Right cardiac atrium (tissue), 5 donors: ENCODE measurements around the gene LSM10. TPM values are rescaled to one million over a fixed set of nuclear protein-coding genes. Genes with fewer than 3 reads are reported as not detected.

Source experiments
- ATAC-seq, 2 donors: fragments of 200-7000 bp; cut with Tn5 transposase; one replicate each; pipeline versions ENCODE4 v1.8.0 to v1.9.1; 2020; ENCODE audit warnings: moderate library complexity in 2 of 2, mild to moderate bottlenecking in 1 of 2
- DNase-seq, 3 donors: peaks; one replicate each; pipeline ENCODE4 v3.0.0-alpha.2; 2020
- H3K27ac ChIP-seq: one replicate; pipeline ENCODE4 v1.5.1; 2013; ENCODE audit warnings: mild to moderate bottlenecking, low read length, control low read depth, moderate library complexity
- H3K27me3 ChIP-seq: one replicate; pipeline ENCODE4 v1.6.1; 2013; ENCODE audit not compliant: control insufficient read depth, insufficient read depth
- H3K4me1 ChIP-seq: one replicate; pipeline ENCODE4 v1.6.1; 2013; ENCODE audit warnings: low read length; ENCODE audit not compliant: control insufficient read depth, insufficient read depth
- H3K4me3 ChIP-seq: one replicate; pipeline ENCODE4 v1.5.1; 2013; ENCODE audit warnings: low read length, control low read depth
- H3K9me3 ChIP-seq: one replicate; pipeline ENCODE4 v1.6.1; 2013; ENCODE audit warnings: low read length; ENCODE audit not compliant: control insufficient read depth
- WGBS: extraction: QIAGEN DNeasy Blood & Tissue Kit; methylation state at CpG from one replicate; pipeline ENCODE4 v1.1.7; 2013; 5-methylcytosine and 5-hydroxymethylcytosine counted together
- intact Hi-C, 4 donors: fragments of 100-400 bp; cut with DNase I; formaldehyde crosslinking; loops; one replicate each; pipeline versions ENCODE4 v1.11.0 to v1.14.0; 2022 to 2023
- polyA plus RNA-seq: library from polyadenylated mRNA; stranded (reverse); fragments of 200-250 nt; gene quantifications from one replicate; pipeline ENCODE4 v1.2.3, GENCODE V29; 2013
- total RNA-seq, 4 donors: library from RNA; stranded (reverse); fragmentation: NEBNext Ultra II Directional; extraction: Animal tissue kit (Norgen Biotek cat#: 25700); gene quantifications; one replicate each; pipeline ENCODE4 v1.2.1, GENCODE V29; 2021
- donor health status: healthy with polysubstance abuse.
- donor health status: DM: no; HTN: yes; CAD: no.
- donor health status: DM: no; HTN: no; CAD: no.
- donor health status: DM: no; HTN: yes; CAD: no; lungs with severe emphysema.
- donor health status: DM: yes; HTN: yes; CAD: no.

The LSM10 gene
- total and polyA plus RNA-seq, 5 donors: 70.9 to 121 (median 75.7) TPM

DNA sequence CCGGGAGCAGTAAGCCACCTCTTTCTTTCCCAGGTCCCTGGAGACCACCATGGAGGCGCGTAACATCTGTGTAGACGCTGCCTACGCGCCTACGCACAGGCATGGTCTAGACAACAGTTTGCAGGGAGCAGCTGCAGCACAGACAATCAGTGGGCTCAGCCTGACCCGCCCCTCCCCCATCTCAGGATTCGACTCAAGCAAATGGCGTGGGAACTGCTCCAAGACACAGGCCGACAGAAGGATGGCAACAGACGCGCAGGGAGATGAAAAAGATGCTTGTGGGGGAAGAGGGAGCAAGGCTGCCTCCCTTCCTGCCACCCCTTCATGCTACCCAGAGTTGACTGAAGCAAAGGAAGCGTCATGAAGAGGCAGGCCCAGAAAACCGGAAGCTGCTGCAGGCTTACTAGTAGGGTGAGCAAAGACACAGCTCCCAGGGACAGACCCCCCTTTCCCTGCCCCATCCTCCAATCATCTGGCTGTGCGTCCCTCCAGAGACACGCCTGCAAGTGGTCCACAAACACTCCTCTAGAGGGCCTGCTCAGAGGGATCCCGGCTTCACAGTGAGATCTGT, 31.5 kb downstream of the LSM10 start:
- H3K27me3 ChIP-seq: no peaks in the 10 kb centered on the region
- peaks cover 7% of the 10 kb centered on the region for H3K4me1 ChIP-seq
- intact Hi-C loops: no loop called here
- ATAC-seq (peak; percentile 30 to 57), DNase-seq (peak in 2 of 3 donors; percentile 74 to 80)
- WGBS: 33% methylated on average over 18 of the region's 18 CpGs
- peak overlapping the region; percentile 22 for H3K27ac ChIP-seq
- H3K9me3 ChIP-seq: no peaks in the 10 kb centered on the region
- no peak overlapping the region for H3K4me3 ChIP-seq

DNA sequence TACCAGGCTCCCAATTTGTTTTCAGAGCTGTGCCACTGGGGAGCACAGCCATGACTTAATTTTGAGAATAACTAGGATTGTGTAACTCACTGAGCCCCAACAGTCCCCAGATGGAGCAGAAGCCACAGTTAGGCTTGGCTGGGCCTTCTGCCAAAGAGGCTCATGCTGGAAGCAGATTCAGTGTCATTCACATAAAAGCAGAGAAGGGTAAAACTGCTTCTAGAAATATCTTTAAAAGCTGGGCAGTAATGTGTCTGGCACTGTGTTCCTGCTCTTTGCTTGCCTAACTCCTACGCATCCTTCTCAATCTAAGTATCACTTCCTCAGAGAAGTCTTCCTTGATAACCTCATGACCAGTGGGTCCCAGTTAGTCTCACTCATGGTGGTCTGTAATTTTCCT, 32.3 kb downstream of the LSM10 start:
- ATAC-seq (peak; percentile 28 to 68), DNase-seq (peak; percentile 77 to 91 (median 85))
- 59% methylated on average over 1 of the region's 1 CpG for WGBS
- H3K9me3 ChIP-seq: no peaks in the 10 kb centered on the region
- intact Hi-C loops: no loop called here
- H3K4me3 ChIP-seq: no peak overlapping the region
- no peak overlapping the region for H3K27ac ChIP-seq
- no peaks in the 10 kb centered on the region for H3K27me3 ChIP-seq
- peaks cover 7% of the 10 kb centered on the region for H3K4me1 ChIP-seq

DNA sequence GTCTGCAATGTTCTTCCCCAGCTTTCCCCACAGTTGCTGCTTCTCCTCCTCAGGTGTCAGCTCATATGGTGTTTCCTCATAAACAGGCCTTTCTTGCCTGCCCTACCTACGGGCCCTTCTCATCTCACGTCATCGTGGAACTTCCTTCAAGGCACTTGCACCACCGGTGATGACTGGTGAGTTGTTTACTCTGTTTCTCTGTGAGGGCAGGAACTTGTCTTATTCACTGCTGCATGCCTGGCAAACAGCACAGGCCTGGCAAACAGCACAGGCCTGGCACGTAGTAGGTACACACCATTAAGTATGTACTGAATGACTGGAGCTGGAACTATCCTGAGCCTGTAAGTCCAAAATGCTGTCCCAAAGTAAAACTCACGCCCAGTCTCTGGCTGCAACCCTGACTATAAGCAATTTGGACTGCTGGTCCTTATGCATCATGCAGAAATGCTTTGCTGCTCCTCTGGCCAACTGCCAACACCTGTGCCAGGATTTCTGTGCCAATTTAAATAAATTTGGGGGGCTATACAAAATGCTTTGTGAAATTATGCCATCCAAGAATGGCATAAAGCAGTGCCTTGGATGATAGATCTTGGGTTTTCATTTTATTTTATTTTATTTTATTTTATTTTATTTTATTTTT, 37.7 kb downstream of the LSM10 start:
- Histone ChIP-seq H3K4me3 (no peak overlapping the region), H3K4me1 (no peaks in the 10 kb centered on the region), H3K27me3 (no peaks in the 10 kb centered on the region), H3K9me3 (no peaks in the 10 kb centered on the region), H3K27ac (no peak overlapping the region)
- DNase-seq (peak in 1 of 3 donors; percentile 24), ATAC-seq (no peak)
- intact Hi-C loops: no loop called here
- 81% methylated on average over 6 of the region's 6 CpGs for WGBS

DNA sequence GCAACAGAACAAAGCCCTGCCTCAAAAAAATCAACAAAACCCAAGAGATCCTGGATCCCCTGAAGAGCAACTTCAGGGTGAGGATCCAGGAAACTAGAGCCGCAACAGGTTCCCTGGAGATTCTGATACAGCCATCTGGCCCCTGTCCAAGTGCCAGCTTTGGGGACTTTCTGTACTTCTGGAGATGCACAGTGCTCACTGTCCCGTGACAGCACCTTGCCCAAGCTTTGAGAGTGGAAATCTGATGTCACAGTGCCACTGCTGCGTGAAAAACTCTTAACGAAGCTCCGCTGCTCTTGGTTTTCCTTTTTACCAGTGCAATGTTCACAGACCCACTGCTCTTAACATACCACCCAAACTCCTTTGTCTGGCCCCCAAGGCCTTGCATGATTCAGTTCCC, 38.3 kb downstream of the LSM10 start:
- Histone ChIP-seq H3K27me3 (no peaks in the 10 kb centered on the region), H3K27ac (no peak overlapping the region), H3K4me1 (no peaks in the 10 kb centered on the region), H3K9me3 (no peaks in the 10 kb centered on the region), H3K4me3 (no peak overlapping the region)
- DNase-seq (peak in 2 of 3 donors; percentile 3 to 39), ATAC-seq (no peak)
- intact Hi-C loops: no loop called here
- 90% methylated on average over 5 of the region's 5 CpGs for WGBS

DNA sequence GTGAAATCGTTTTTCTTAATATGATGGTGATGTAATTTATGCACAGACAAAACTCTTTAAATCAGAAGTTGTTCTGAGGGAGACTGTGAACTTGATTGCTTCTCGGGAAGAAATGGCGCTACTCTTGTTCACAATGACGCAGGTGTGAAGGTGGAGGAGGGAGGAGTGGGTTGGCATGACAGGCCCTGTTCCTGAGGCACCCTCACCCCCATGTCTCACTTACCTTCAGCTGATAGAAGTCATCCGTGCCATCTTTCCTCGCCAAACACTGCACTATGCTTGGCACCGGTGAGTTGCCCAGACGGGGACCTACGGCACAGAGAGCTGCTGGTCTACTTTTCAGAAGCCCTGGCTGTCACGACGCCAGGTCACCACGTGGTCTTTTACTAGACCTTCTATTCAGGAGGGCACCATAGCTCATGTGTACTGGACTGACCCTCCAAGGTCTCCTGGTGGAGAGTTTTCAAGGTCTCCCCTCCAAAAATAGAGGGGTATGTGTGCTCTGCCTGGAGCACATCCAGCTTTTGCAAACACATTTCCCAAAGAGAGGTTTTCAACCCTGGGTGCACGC, 39.1 kb downstream of the LSM10 start:
- no peak for ATAC-seq

DNA sequence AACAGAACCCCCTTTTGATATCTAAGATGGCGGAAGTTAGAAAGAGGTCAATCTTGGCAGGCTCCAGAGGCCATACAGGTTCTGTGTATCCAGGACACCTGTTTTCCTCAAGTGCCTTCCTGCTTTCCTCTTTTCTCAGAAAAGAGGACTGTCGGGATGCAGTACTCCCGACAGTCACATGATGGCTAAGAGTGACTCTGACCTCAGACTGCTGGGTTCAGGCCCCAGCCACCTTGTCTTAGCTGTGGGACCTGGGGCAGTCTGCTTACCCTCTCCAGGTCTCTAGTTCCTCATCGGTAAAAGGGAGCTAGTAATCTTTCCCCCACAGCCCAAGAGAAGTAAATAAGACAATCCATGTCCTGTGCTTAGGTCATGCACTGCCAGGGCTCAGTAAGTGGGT, 41.9 kb downstream of the LSM10 start:
- ATAC-seq (no peak), DNase-seq (no peak)
- intact Hi-C loops: no loop called here
- no peaks in the 10 kb centered on the region for H3K27me3 ChIP-seq
- 78% methylated on average over 4 of the region's 4 CpGs for WGBS
- peaks cover 10% of the 10 kb centered on the region for H3K4me1 ChIP-seq
- H3K27ac ChIP-seq: no peak overlapping the region
- H3K4me3 ChIP-seq: no peak overlapping the region
- no peaks in the 10 kb centered on the region for H3K9me3 ChIP-seq

More for the DNA sequence above, 39.1 kb downstream of the LSM10 start:
- Histone ChIP-seq H3K9me3 (no peaks in the 10 kb centered on the region), H3K4me3 (no peak overlapping the region), H3K27ac (no peak overlapping the region), H3K4me1 (no peaks in the 10 kb centered on the region), H3K27me3 (no peaks in the 10 kb centered on the region)
- peak in 2 of 3 donors; percentile 4 to 32 for DNase-seq
- intact Hi-C loops: no loop called here
- WGBS: 90% methylated on average over 13 of the region's 13 CpGs

DNA sequence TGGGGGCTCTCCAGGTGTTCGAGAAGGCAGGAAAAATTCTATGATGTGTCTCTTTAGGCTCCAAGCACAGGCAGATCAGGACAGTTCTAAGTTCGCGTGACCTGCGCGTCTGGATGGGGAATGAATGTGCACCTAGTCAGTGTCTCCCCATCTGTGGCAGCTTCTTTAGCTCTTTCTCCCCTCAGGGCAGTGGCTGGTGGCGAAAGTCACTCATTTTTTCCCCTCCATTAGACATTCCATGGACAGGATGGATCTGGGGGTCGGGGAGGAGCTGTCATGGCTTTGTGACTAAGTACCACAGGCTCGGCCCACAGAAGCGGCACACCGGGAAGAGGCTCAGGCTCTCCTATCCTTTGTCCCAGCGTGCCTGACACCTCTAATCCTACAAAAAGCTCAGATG, 43.2 kb downstream of the LSM10 start:
- intact Hi-C loops: no loop called here
- Histone ChIP-seq H3K4me3 (no peak overlapping the region), H3K27ac (no peak overlapping the region), H3K9me3 (no peaks in the 10 kb centered on the region), H3K27me3 (no peaks in the 10 kb centered on the region), H3K4me1 (peaks cover 13% of the 10 kb centered on the region)
- DNase-seq (no peak), ATAC-seq (no peak)
- WGBS: 94% methylated on average over 11 of the region's 11 CpGs

DNA sequence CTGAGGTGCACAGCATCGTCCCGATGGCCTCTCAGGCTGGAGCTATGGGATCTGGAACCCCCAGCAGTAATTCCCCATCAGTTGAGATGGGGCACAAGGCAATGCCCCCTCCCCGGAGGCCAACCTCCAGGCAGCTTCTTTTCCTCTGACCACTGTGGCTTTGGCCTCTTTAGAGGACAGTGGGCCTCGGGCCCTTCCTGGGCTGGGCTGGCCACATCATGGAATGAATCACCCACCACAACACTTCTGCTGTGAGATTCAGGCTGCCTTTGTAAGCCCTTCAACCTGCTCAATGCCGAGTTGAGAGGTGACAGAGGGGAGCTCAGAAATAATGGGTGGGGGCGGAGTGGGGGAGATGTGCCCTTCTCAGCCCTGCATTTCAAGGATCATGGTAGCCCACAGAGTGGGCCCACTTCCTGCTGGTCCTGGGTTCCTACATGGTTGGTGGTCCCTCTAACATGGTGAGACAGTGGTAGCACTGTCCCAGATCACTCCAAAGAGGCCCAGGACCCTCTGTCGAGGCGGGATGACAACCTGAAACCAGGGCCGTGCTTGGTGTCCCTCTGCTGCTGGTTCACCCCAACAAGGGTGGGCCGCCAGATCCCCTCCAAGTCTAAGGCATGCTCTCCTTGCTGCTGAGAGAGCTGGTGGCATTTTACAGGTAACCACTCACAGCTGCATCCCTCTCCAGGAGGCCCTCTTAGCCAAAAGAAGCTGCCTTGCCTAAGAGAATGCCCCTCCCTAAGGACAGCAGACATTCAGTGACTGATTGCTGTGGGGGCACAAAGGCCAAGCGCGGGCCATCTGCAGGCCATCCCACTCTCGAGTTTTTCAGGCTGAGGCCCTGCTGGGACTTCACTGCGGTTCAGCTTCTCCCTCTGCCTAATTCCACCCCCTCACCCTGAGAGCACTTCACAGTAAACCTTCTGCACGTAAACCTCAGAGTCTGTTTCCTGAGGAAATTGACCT, 44.5 kb downstream of the LSM10 start:
- WGBS: 81% methylated on average over 15 of the region's 15 CpGs
- intact Hi-C loops: no loop called here
- no peaks in the 10 kb centered on the region for H3K27me3 ChIP-seq
- no peak for DNase-seq
- ATAC-seq: no peak
- H3K27ac ChIP-seq: no peak overlapping the region
- peaks cover 16% of the 10 kb centered on the region for H3K4me1 ChIP-seq
- no peak overlapping the region for H3K4me3 ChIP-seq
- H3K9me3 ChIP-seq: no peaks in the 10 kb centered on the region

DNA sequence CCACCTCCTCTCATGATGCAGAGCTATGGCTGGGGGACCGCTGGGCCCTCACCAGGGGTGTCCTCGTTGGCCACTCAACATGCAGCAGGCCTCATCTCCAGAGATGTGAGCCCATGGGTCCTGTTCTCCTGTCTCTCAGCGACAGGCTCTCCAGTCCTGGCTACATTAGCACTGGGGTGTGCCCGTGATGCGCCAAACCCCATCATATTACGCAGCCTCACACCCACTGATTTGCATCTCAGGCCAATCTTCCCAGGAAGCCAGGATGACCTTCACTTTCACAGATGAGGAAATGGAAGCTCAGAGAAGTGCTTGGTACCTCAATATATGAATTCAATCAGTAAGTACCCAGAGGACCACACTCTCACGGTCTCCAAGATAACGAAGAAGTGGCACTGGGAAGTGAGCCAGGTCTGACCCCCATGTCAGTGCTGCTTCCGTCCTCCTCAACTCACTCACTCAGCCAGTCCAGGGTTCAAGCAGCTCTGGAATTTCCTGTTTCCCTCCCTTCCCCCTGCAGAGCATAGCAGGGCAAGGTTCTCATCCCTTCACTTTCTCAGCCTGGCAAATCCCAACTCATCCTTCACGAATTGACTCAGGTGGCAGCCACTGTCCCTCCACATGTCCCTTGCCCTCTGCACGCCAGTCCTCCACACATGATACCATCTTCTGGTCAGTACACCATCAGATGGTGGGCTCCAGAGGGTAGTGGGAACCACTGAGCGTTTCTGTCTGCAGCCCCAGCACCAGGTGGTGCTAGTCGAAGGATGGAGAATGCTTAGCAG, 45.4 kb downstream of the LSM10 start:
- intact Hi-C loops: no loop called here
- WGBS: 62% methylated on average over 13 of the region's 13 CpGs
- ATAC-seq: no peak
- H3K4me3 ChIP-seq: no peak overlapping the region
- DNase-seq: peak in 1 of 3 donors; percentile 35
- H3K27me3 ChIP-seq: no peaks in the 10 kb centered on the region
- H3K27ac ChIP-seq: no peak overlapping the region
- no peaks in the 10 kb centered on the region for H3K9me3 ChIP-seq
- H3K4me1 ChIP-seq: peaks cover 16% of the 10 kb centered on the region

DNA sequence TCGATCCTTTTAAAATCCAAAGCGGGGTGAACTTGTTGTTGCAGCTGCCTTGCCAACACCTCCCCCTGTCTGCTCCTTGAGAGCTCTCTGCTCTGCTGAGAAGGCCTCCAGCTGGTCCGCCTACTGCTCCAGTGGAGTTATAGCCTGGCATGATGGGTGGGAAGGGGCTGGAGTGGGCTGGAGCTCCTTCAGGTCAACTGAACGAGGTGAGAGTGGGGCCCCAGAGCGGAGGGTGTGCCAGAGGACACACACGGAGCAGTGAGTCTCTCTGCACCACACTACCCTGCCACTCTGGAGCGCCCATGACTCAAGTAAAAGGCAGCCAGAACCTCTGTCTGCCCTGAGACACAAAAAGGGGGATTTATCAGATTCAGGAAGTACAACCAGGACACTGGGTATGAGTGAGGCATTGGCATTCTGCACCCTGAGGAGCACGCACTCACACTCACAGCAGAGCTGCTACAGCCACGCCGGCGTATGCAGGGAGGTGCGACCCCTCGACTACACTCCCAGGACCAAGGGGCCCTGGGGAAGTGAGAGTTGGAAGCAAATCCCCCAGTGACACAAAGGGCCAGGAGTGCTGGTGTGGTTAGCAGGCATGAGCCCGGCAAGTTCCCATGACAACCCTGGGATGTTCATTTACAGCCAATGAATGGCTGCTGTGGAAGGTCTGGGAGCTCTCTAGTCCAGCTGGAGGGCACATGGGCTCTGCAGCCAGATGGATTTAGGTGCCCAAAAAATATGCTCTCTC, 46.3 kb downstream of the LSM10 start:
- Histone ChIP-seq H3K4me1 (peaks cover 16% of the 10 kb centered on the region), H3K9me3 (no peaks in the 10 kb centered on the region), H3K27me3 (no peaks in the 10 kb centered on the region), H3K4me3 (no peak overlapping the region), H3K27ac (peak overlapping the region; percentile 42)
- peak in 2 of 3 donors; percentile 56 to 62 for DNase-seq
- peak in 1 of 2 donors; percentile 13 for ATAC-seq
- WGBS: 60% methylated on average over 14 of the region's 14 CpGs
- intact Hi-C loops: no loop called here
